Body of pancreas (tissue), 4 donors: ENCODE measurements around the gene TEX51. TPM values are rescaled to one million over a fixed set of nuclear protein-coding genes. Genes with fewer than 3 reads are reported as not detected.

Source experiments
- ATAC-seq: fragments of 150-250 bp; one replicate; pipeline ENCODE4 v1.9.1; 2016
- DNase-seq, 4 donors: peaks; one replicate each; pipeline ENCODE4 v3.0.0-alpha.2; 2019
- H3K27ac ChIP-seq, 4 donors: fragments of 200-600 bp; sonication (generic); 1 replicate in 3 of 4; 2 replicates in 1 of 4; pipeline versions ENCODE4 v1.5.1 to v1.6.1; 2016 to 2019; ENCODE audit warnings: mild to moderate bottlenecking in 1 of 4, mixed read lengths in 1 of 4, moderate library complexity in 1 of 4
- H3K27me3 ChIP-seq, 2 donors: fragments of 200-600 bp; sonication (generic); one replicate each; pipeline ENCODE4 v1.6.0; 2016; ENCODE audit warnings: mild to moderate bottlenecking in 1 of 2
- H3K36me3 ChIP-seq, 2 donors: fragments of 200-600 bp; sonication (generic); replicated peaks in 1 of 2; 2 replicates each; pipeline ENCODE4 v1.5.1; 2016; ENCODE audit warnings: low read depth in 2 of 2; ENCODE audit not compliant: insufficient read depth in 1 of 2
- H3K4me1 ChIP-seq: fragments of 200-600 bp; sonication (generic); one replicate; pipeline ENCODE4 v1.6.0; 2016
- H3K4me3 ChIP-seq, 2 donors: fragments of 200-600 bp; sonication (generic); 1 replicate in 1 of 2; 2 replicates in 1 of 2; pipeline ENCODE4 v1.5.1; 2016 to 2019
- H3K9me3 ChIP-seq, 3 donors: fragments of 200-600 bp; sonication (generic); 1 replicate in 2 of 3; 2 replicates in 1 of 3; pipeline ENCODE4 v1.5.1; 2016
- POLR2A ChIP-seq, 3 donors: fragments of 450-650 bp; IDR thresholded peaks; one replicate each; pipeline ENCODE4 v1.6.1; 2016; ENCODE audit warnings: antibody characterized with exemption in 3 of 3, mild to moderate bottlenecking in 2 of 3
- WGBS, 2 donors: methylation state at CpG; one replicate each; pipeline ENCODE4 v1.1.5; 2017; 5-methylcytosine and 5-hydroxymethylcytosine counted together
- intact Hi-C: fragments of 100-400 bp; cut with DNase I; formaldehyde crosslinking; loops from one replicate; pipeline ENCODE4 v1.15.1; 2023
- total RNA-seq, 2 donors: library from RNA; depleted of rRNA; stranded (reverse); fragments of >200 nt; gene quantifications; one replicate each; pipeline ENCODE4 v1.1.0, GENCODE V29; 2016
- TF ChIP-seq, protein P1 (sequence below), 7 experiments: fragments of 450-650 bp in 4 of 7; fragments of 200-600 bp in 3 of 7; sonication (generic) in 3 of 7; IDR thresholded peaks; one replicate each; pipeline ENCODE4 v1.5.1; 2016 to 2019; ENCODE audit warnings: antibody characterized with exemption in 7 of 7

Gene TEX51
- total RNA-seq, 2 donors from 2014 or later, result not detected

DNA sequence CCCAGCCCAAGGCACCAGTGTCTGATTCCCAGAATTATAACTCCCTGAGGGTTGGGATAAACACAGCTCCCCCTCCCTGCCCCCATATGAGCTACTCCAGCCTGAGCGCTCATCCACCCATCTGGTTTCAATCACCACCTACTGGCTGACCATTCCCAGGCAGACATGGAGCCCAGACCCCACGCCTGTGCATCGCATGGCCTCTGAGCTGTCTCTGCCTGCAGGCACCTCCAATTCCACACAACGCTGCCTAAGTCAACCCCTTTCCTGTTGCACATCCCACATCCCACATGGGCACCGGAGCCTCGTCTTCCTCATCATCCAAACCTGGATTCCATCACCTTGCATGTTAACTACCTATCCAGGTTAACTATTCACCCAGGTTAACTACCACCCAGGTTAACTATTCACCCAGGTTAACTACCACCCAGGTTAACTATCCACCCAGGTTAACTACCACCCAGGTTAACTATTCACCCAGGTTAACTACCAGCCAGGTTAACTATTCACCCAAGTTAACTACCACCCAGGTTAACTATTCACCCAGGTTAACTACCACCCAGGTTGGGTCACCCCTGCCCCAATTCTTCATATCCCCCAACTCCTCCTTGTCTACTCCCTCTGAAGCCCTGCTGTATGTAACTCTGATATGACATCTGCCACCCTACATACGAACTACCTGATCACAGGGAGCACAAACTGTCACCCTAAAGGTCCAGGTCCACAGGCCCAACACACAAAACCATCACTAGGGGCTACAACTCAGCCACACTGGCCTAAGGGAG is 47.8 kb downstream of the TEX51 start:
- H3K4me1 ChIP-seq, result no peaks in the 10 kb centered on the region
- WGBS, 2 donors, result 67 to 74% methylated on average over 7 of the region's 7 CpGs
- no peak overlapping the region for H3K4me3 ChIP-seq
- H3K36me3 ChIP-seq, result no peaks in the 10 kb centered on the region
- H3K27ac ChIP-seq, result no peak overlapping the region
- DNase-seq (no peak), ATAC-seq (no peak)
- intact Hi-C loops, result no loop called here
- TF ChIP-seq POLR2A (IDR thresholded peaks at IDR 0.05), result no peak
- TF ChIP-seq, protein P1, sequence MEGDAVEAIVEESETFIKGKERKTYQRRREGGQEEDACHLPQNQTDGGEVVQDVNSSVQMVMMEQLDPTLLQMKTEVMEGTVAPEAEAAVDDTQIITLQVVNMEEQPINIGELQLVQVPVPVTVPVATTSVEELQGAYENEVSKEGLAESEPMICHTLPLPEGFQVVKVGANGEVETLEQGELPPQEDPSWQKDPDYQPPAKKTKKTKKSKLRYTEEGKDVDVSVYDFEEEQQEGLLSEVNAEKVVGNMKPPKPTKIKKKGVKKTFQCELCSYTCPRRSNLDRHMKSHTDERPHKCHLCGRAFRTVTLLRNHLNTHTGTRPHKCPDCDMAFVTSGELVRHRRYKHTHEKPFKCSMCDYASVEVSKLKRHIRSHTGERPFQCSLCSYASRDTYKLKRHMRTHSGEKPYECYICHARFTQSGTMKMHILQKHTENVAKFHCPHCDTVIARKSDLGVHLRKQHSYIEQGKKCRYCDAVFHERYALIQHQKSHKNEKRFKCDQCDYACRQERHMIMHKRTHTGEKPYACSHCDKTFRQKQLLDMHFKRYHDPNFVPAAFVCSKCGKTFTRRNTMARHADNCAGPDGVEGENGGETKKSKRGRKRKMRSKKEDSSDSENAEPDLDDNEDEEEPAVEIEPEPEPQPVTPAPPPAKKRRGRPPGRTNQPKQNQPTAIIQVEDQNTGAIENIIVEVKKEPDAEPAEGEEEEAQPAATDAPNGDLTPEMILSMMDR (IDR thresholded peaks at IDR 0.05), result no peak
- H3K27me3 ChIP-seq, result no peaks in the 10 kb centered on the region
- peaks cover 0 to 7% (median 0%) of the 10 kb centered on the region in 3 donors for H3K9me3 ChIP-seq

DNA sequence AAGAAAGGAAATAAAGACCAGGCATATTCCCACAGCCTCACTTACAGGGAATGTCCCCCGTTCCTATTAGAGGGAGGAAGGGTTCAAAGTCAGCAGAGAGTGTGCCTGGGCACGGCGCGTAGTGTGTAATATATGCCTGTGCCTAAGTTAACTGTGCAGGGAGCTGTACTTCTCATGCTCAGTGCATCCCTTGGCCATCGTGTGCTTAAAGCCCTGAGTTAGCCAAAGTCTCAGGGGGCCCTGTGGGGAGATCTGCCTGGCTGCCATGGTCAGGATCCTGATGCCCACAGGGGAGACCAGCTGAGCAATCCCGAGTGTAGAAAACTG is 48.4 kb downstream of the TEX51 start:
- H3K9me3 ChIP-seq, result peaks cover 0 to 7% (median 0%) of the 10 kb centered on the region in 3 donors
- no peak for TF ChIP-seq POLR2A (IDR thresholded peaks at IDR 0.05)
- TF ChIP-seq, protein P1 (IDR thresholded peaks at IDR 0.05), result no peak
- H3K4me3 ChIP-seq, result no peak overlapping the region
- H3K4me1 ChIP-seq, result no peaks in the 10 kb centered on the region
- intact Hi-C loops, result no loop called here
- no peaks in the 10 kb centered on the region for H3K36me3 ChIP-seq
- DNase-seq (no peak), ATAC-seq (no peak)
- WGBS, 2 donors, result 76% methylated on average over 6 of the region's 6 CpGs
- H3K27ac ChIP-seq, result no peak overlapping the region
- no peaks in the 10 kb centered on the region for H3K27me3 ChIP-seq

DNA sequence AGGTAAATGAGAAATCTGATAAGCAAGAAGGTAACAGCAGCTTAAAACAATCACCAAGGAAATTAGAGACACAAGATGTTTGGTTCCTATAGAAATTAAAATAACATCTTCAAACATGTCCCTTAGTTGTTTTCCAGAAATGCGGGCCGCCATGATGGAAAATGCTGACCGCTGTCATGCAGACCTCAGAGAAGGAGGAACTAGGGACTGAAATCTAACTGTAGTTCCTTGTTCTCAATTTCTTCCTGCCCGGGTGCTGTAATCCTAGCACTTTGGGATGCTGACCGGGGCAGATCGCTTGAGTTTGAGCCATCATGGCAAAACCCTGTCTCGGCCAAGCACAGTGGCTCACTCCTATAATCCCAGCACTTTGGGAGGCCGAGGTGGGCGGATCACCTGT is 51.1 kb downstream of the TEX51 start:
- Histone ChIP-seq H3K9me3 (no peaks in the 10 kb centered on the region), H3K36me3 (no peaks in the 10 kb centered on the region), H3K27me3 (no peaks in the 10 kb centered on the region), H3K4me3 (no peak overlapping the region), H3K27ac (no peak overlapping the region), H3K4me1 (no peaks in the 10 kb centered on the region)
- intact Hi-C loops, result no loop called here
- ATAC-seq (no peak), DNase-seq (no peak)
- no peak for TF ChIP-seq POLR2A (IDR thresholded peaks at IDR 0.05)
- TF ChIP-seq, protein P1 (IDR thresholded peaks at IDR 0.05), result no peak
- 66 to 73% methylated on average over 7 to 9 of the region's 9 CpGs for WGBS, 2 donors

DNA sequence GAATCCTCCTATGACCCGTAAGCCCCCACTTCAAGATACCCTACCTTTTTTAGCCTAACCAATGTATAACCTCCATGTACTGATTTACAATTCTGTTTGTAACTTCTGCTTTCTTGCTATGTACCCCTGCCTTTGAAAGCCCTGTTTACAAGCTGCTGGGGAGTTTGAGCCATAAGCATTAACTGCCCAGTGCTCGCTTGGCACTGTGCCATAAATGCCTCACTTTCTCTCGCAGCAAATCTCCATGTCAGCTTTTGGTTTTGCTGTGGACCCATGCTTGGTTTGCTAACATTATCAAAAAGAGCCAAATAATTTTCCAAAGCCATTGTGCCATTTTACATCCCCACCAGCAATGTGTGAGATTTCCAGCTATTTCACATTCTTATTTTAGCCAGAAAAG is 51.8 kb downstream of the TEX51 start:
- H3K9me3 ChIP-seq, result no peaks in the 10 kb centered on the region
- no peak overlapping the region for H3K27ac ChIP-seq
- no peaks in the 10 kb centered on the region for H3K36me3 ChIP-seq
- no peak overlapping the region for H3K4me3 ChIP-seq
- ATAC-seq (no peak), DNase-seq (no peak)
- intact Hi-C loops, result no loop called here
- TF ChIP-seq, protein P1 (IDR thresholded peaks at IDR 0.05), result no peak
- no peak for TF ChIP-seq POLR2A (IDR thresholded peaks at IDR 0.05)
- H3K27me3 ChIP-seq, result no peaks in the 10 kb centered on the region
- 56 to 58% methylated on average over 3 of the region's 3 CpGs for WGBS, 2 donors
- H3K4me1 ChIP-seq, result no peaks in the 10 kb centered on the region

Other genes starting within 250 kb of the TEX51 start
- 10 to 100 TPM; 26.4 to 28.8 TPM for gene GYPC, start 242.7 kb upstream of the TEX51 start, total RNA-seq
- gene BIN1, start 208.3 kb downstream of the TEX51 start, total RNA-seq, result 10 to 100 TPM; 24.4 to 43.5 TPM